ENCODE results near the gene MYOM1.

- no peak for TF ChIP-seq CTCF (IDR thresholded peaks at IDR 0.05)
- no peak for TF ChIP-seq POLR2A (IDR thresholded peaks at IDR 0.05)
- peak; percentile 72 for TF ChIP-seq POLR2AphosphoS5 (IDR thresholded peaks at IDR 0.05)
Measured at GRCh38 chr18:3093624-3094337, 126.0 kb downstream of the MYOM1 start.
